ENCODE results near the gene LCE3A.
"Not testable (repeated sequence)": the region's sequence is repeated elsewhere in the genome, so short reads cannot be mapped to it uniquely, and the experiment has no call there.

LCE3A gene

DNA sequence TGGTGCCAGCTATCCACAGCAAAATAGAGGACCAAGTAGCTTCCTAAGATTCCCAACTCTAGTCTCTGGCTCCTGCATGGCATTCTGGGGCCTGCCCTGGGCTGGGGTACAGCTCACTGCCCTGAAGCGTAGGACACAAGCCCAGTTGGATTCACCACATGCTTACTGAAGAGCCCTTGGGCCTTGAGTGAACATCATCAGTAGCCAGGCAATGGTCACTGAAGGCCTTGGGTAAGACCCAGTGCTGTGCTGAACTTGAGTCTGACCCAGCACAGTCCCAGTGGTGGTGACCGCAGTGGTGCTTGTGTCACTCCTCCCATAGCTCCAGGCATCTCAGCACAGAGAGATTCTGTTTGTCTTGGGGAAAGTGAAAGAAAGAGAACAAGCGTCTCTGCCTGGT is 7.7 kb upstream of the LCE3A start:
- Histone ChIP-seq H3K4me3 (ENCODE audit: low read length) (no peak overlapping the region), H3K4me1 (ENCODE audit: insufficient read depth, low read length) (no peaks in the 10 kb centered on the region), H3K9me3 (ENCODE audit: insufficient read depth, low read depth, low read length) (peaks cover 86% of the 10 kb centered on the region), H3K36me3 (ENCODE audit: insufficient read depth, low read length) (no peaks in the 10 kb centered on the region), H3K27ac (ENCODE audit: low read depth, low read length) (no peak overlapping the region), H3K9ac (ENCODE audit: low read depth, low read length) (no peak overlapping the region), H3K27me3 (ENCODE audit: insufficient read depth, low read length) (no peaks in the 10 kb centered on the region)
- WGBS: 92% methylated on average over 3 of the region's 3 CpGs

GRCh38 chr1:152626744-152627143 is 3.8 kb upstream of the LCE3A start:
- Histone ChIP-seq H3K9ac (ENCODE audit: low read depth, low read length) (no peak overlapping the region), H3K27ac (ENCODE audit: low read depth, low read length) (no peak overlapping the region), H3K9me3 (ENCODE audit: insufficient read depth, low read depth, low read length) (peaks cover 95% of the 10 kb centered on the region), H3K36me3 (ENCODE audit: insufficient read depth, low read length) (no peaks in the 10 kb centered on the region), H3K4me3 (ENCODE audit: low read length) (no peak overlapping the region), H3K27me3 (ENCODE audit: insufficient read depth, low read length) (no peaks in the 10 kb centered on the region), H3K4me1 (ENCODE audit: insufficient read depth, low read length) (no peaks in the 10 kb centered on the region)
- 57% methylated on average over 1 of the region's 1 CpG for WGBS

DNA sequence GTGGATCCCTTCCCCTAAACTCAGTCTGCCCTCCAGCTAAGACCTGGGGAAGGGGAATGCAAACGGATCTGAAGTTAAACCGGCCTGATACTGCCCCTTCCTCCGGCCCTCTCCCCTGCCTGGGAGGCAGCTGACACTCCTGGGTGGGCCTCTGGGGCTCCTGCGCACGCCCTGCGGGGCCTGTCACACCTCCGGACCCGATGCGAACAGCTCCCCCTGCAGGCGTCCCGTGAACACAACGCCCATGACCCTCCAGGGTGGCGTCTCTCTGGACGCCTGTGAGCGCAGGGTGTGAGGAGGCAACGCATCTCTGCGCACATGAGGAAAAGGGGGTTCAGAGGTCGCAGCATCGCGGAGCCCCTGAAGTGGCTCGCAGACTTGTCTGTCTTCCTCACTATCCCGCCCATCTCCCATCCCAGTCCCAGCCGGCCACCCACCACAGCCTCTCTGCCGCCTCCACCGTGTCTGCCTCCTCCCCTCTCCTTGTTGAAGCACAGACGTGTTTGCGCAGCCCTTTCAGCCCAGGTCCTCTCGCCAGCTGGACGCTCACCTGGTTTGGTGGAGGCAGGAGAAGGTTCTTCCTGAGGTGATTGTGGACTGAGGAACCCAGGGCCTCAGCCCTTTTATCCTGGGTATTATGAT is 421 bp upstream of the LCE3A start:
- H3K4me3 ChIP-seq (ENCODE audit: low read length): no peak overlapping the region

GRCh38 chr1:152621993-152622392 is 910 bp downstream of the LCE3A start:
- no peak overlapping the region for H3K9ac ChIP-seq (ENCODE audit: low read depth, low read length)
- no peak overlapping the region for H3K27ac ChIP-seq (ENCODE audit: low read depth, low read length)
- no peak overlapping the region for H3K4me3 ChIP-seq (ENCODE audit: low read length)
- H3K4me1 ChIP-seq (ENCODE audit: insufficient read depth, low read length): no peaks in the 10 kb centered on the region
- H3K36me3 ChIP-seq (ENCODE audit: insufficient read depth, low read length): no peaks in the 10 kb centered on the region
- peaks cover 89% of the 10 kb centered on the region for H3K9me3 ChIP-seq (ENCODE audit: insufficient read depth, low read depth, low read length)
- 62% methylated on average over 3 of the region's 3 CpGs for WGBS
- H3K27me3 ChIP-seq (ENCODE audit: insufficient read depth, low read length): no peaks in the 10 kb centered on the region

More for the DNA sequence above, 421 bp upstream of the LCE3A start:
- no peaks in the 10 kb centered on the region for H3K4me1 ChIP-seq (ENCODE audit: insufficient read depth, low read length)
- no peak overlapping the region for H3K27ac ChIP-seq (ENCODE audit: low read depth, low read length)
- H3K36me3 ChIP-seq (ENCODE audit: insufficient read depth, low read length): no peaks in the 10 kb centered on the region
- no peaks in the 10 kb centered on the region for H3K27me3 ChIP-seq (ENCODE audit: insufficient read depth, low read length)
- H3K9ac ChIP-seq (ENCODE audit: low read depth, low read length): no peak overlapping the region
- WGBS: 88% methylated on average over 29 of the region's 29 CpGs
- H3K9me3 ChIP-seq (ENCODE audit: insufficient read depth, low read depth, low read length): peaks cover 93% of the 10 kb centered on the region

DNA sequence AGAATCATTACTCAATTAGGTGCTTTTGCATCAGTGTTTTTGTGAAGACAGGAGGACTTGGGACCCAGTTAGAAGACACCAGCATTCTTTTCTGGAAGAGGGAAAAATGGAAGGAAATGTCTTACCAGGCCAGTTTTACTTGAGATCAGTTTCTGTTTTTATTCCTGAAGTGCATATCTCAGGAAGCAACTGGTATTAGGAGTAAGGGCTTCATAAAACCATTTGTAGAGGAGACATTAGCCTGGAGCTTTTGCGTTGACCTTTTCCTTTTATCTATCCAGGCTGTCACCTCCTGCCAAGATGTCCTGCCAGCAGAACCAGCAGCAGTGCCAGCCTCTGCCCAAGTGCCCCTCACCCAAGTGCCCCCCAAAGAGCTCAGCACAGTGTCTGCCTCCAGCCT is 9.4 kb downstream of the LCE3A start, which contains the start of gene LCE3B:
TSS of gene LCE3B (plus strand) at position 301 of the 400 bp plus-strand sequence. CDS start at position 301, 0 bp downstream.
- Histone ChIP-seq H3K36me3 (ENCODE audit: insufficient read depth, low read length) (no peaks in the 10 kb centered on the region), H3K9me3 (ENCODE audit: insufficient read depth, low read depth, low read length) (peaks cover 11% of the 10 kb centered on the region), H3K27ac (ENCODE audit: low read depth, low read length) (no peak within 1 kb of the TSS), H3K4me1 (ENCODE audit: insufficient read depth, low read length) (no peaks in the 10 kb centered on the region), H3K27me3 (ENCODE audit: insufficient read depth, low read length) (no peaks in the 10 kb centered on the region), H3K4me3 (ENCODE audit: low read length) (no peak within 1 kb of the TSS), H3K9ac (ENCODE audit: low read depth, low read length) (no peak within 1 kb of the TSS)
- WGBS: no CpG with 5 or more reads among the region's 1 CpG

DNA sequence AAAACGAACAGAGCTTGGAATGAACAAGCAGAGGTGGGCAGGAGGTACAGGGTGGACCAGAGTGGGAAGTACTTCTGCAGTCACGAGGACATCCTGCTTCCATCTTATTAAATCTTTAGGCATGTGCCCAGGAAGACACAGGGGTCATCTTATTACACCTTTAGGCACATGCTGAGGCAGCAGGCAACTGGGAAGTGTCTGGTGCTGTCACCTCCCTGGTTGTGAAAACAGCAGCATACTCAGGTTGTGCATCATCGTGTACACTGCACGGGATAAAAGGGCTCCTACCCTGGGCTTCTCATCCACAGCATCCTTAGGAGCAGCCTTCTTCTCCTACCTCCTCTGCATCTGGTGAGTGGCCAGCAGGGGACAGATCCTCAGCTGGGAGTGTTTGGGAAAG is 23.0 kb downstream of the LCE3A start, which contains the start of gene LCE3C:
TSS of gene LCE3C (plus strand) at position 301 of the 400 bp plus-strand sequence. CDS start 498 bp downstream, outside the sequence.
- H3K27ac ChIP-seq (ENCODE audit: low read depth, low read length): no peak within 1 kb of the TSS
- H3K36me3 ChIP-seq (ENCODE audit: insufficient read depth, low read length): no peaks in the 10 kb centered on the region
- no peak within 1 kb of the TSS for H3K9ac ChIP-seq (ENCODE audit: low read depth, low read length)
- H3K4me3 ChIP-seq (ENCODE audit: low read length): no peak within 1 kb of the TSS
- no peaks in the 10 kb centered on the region for H3K27me3 ChIP-seq (ENCODE audit: insufficient read depth, low read length)
- H3K4me1 ChIP-seq (ENCODE audit: insufficient read depth, low read length): no peaks in the 10 kb centered on the region
- no CpG with 5 or more reads among the region's 4 CpGs for WGBS
- no peaks in the 10 kb centered on the region for H3K9me3 ChIP-seq (ENCODE audit: insufficient read depth, low read depth, low read length)

GRCh38 chr1:152596986-152597385 is 25.9 kb downstream of the LCE3A start:
- Histone ChIP-seq H3K9ac (ENCODE audit: low read depth, low read length) (no peak overlapping the region), H3K36me3 (ENCODE audit: insufficient read depth, low read length) (no peaks in the 10 kb centered on the region), H3K4me3 (ENCODE audit: low read length) (no peak overlapping the region), H3K4me1 (ENCODE audit: insufficient read depth, low read length) (no peaks in the 10 kb centered on the region), H3K27me3 (ENCODE audit: insufficient read depth, low read length) (no peaks in the 10 kb centered on the region), H3K9me3 (ENCODE audit: insufficient read depth, low read depth, low read length) (no peaks in the 10 kb centered on the region), H3K27ac (ENCODE audit: low read depth, low read length) (no peak overlapping the region)
- WGBS: no CpG with 5 or more reads among the region's 2 CpGs

- Histone ChIP-seq H3K9me3 (ENCODE audit: insufficient read depth, low read depth, low read length) (peaks cover 23% of the 10 kb centered on the region), H3K4me3 (ENCODE audit: low read length) (no peak overlapping the region), H3K4me1 (ENCODE audit: insufficient read depth, low read length) (no peaks in the 10 kb centered on the region), H3K27me3 (ENCODE audit: insufficient read depth, low read length) (no peaks in the 10 kb centered on the region), H3K9ac (ENCODE audit: low read depth, low read length) (no peak overlapping the region), H3K27ac (ENCODE audit: low read depth, low read length) (no peak overlapping the region), H3K36me3 (ENCODE audit: insufficient read depth, low read length) (no peaks in the 10 kb centered on the region)
- WGBS: no CpG with 5 or more reads among the region's 1 CpG
Observed at GRCh38 chr1:152585586-152585985, 37.3 kb downstream of the LCE3A start.

GRCh38 chr1:152582647-152583046 is 40.3 kb downstream of the LCE3A start:
- Histone ChIP-seq H3K4me3 (ENCODE audit: low read length) (no peak overlapping the region), H3K27ac (ENCODE audit: low read depth, low read length) (no peak overlapping the region), H3K9ac (ENCODE audit: low read depth, low read length) (no peak overlapping the region), H3K4me1 (ENCODE audit: insufficient read depth, low read length) (no peaks in the 10 kb centered on the region), H3K27me3 (ENCODE audit: insufficient read depth, low read length) (no peaks in the 10 kb centered on the region), H3K9me3 (ENCODE audit: insufficient read depth, low read depth, low read length) (peaks cover 52% of the 10 kb centered on the region), H3K36me3 (ENCODE audit: insufficient read depth, low read length) (no peaks in the 10 kb centered on the region)
- WGBS: no CpG with 5 or more reads among the region's 1 CpG

DNA sequence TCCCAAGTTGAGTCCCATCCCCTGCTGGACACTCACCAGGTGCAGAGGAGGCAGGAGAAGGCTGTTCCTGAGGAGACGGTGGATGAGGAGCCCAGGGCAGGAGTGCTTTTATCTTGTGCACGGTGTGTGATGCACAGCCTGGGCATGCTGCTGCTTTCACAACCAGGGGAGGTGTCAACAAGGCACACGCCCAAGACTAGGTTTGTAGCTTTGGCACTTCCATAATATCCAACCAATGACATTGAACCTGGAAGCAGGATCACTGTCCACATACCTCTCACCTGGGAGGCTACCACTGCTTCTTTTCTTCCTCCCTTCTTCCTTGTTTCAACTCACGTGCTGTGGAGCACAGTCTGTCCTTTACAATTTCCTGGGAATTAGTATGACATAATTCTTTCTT is 42.5 kb downstream of the LCE3A start, which contains the start of gene LCE3D:
TSS of gene LCE3D (minus strand) at position 84 of the 400 bp plus-strand sequence. CDS start 580 bp downstream, outside the sequence.
- H3K4me1 ChIP-seq (ENCODE audit: insufficient read depth, low read length): no peaks in the 10 kb centered on the region
- H3K4me3 ChIP-seq (ENCODE audit: low read length): no peak within 1 kb of the TSS
- H3K27ac ChIP-seq (ENCODE audit: low read depth, low read length): no peak within 1 kb of the TSS
- H3K36me3 ChIP-seq (ENCODE audit: insufficient read depth, low read length): no peaks in the 10 kb centered on the region
- H3K27me3 ChIP-seq (ENCODE audit: insufficient read depth, low read length): no peaks in the 10 kb centered on the region
- H3K9me3 ChIP-seq (ENCODE audit: insufficient read depth, low read depth, low read length): peaks cover 74% of the 10 kb centered on the region
- 76% methylated on average over 4 of the region's 4 CpGs for WGBS
- H3K9ac ChIP-seq (ENCODE audit: low read depth, low read length): no peak within 1 kb of the TSS

DNA sequence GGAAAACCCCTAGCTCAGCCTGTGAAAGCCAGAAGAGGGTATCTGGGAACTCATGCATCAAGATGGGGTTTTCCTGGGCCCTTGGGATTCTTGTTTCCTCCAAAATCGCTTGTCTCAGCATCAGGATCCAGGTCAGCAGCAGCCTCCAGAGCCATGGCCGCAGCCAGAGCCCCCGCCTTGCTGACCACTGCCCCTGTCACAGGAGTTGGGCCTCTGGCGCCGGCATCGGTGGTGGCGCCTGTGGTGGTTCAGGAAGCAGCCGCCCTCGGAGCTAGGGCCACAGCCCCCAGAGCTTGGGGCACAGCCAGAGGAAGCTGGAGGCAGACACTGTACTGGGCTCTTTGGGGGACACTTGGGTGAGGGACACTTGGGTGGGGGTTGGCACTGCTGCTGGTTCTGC is 43.4 kb downstream of the LCE3A start:
- not testable (repeated sequence) for H3K36me3 ChIP-seq (ENCODE audit: insufficient read depth, low read length); H3K27me3 ChIP-seq (ENCODE audit: insufficient read depth, low read length); H3K9ac ChIP-seq (ENCODE audit: low read depth, low read length); H3K27ac ChIP-seq (ENCODE audit: low read depth, low read length); H3K4me3 ChIP-seq (ENCODE audit: low read length); H3K4me1 ChIP-seq (ENCODE audit: insufficient read depth, low read length)
- peaks cover 83% of the 10 kb centered on the region for H3K9me3 ChIP-seq (ENCODE audit: insufficient read depth, low read depth, low read length)
- WGBS: 86% methylated on average over 9 of the region's 9 CpGs

DNA sequence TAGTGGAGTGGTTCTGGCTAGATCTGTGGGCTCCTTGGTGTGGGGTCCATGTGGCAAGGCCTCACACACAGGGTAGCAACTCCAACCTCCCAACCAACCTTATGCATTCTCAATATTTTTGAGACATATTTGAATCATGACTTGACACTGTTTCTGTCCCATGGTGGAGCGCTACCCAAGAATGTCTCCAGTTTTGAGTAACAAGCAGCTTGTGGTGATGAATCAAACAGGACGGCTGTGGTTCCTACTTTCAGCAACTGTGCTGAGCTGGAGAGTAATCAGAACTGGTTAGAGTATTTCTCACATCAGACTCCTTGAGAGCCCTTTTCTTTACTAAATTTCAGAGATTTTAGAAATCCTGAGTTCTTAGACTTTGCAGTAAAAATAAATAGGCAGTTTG is 45.7 kb downstream of the LCE3A start:
- Histone ChIP-seq H3K4me1 (ENCODE audit: insufficient read depth, low read length) (no peaks in the 10 kb centered on the region), H3K9me3 (ENCODE audit: insufficient read depth, low read depth, low read length) (peaks cover 99% of the 10 kb centered on the region), H3K27ac (ENCODE audit: low read depth, low read length) (no peak overlapping the region), H3K4me3 (ENCODE audit: low read length) (no peak overlapping the region), H3K27me3 (ENCODE audit: insufficient read depth, low read length) (no peaks in the 10 kb centered on the region), H3K9ac (ENCODE audit: low read depth, low read length) (no peak overlapping the region), H3K36me3 (ENCODE audit: insufficient read depth, low read length) (no peaks in the 10 kb centered on the region)
- 86% methylated on average over 2 of the region's 2 CpGs for WGBS

All from HUES64 (cell line).